Stimulated activated CD8-positive, alpha-beta memory T cell treated with anti-CD3 and anti-CD28 coated beads, Interleukin-15, amount 100 ng/mL, for 24 hours (primary cell): Measurements from ENCODE around the gene TSPAN31.
A peak's percentile ranks its signal among the peaks of the same experiment; 100 is the strongest.
"Not testable (repeated sequence)": the region's sequence is repeated elsewhere in the genome, so short reads cannot be mapped to it uniquely, and the experiment has no call there.

ENCODE experiments used
- DNase-seq: peaks from one replicate; pipeline ENCODE4 v3.0.0-alpha.2; 2020; ENCODE audit warnings: low read depth

The TSPAN31 gene

GRCh38 chr12:57767305-57767698, 22.5 kb downstream of the TSPAN31 start:
- DNase-seq: no peak

DNA sequence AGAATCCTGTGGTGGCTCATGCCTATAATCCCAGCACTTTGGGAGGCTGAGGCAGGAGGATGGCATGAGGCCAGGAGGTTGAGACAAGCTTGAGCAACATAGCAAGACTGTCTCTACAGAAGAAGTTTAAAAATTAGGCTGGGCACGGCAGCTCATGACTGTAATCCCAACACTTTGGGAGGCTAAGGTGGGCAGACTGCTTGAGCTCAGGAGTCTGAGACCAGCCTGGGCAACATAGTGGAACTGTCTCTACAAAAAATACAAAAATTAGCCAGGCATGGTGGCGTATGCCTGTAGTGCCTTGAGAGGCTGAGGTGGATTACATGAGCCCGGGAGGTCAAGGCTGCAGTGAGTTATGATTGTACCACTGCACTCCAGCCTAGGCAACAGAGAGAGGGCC, 23.0 kb downstream of the TSPAN31 start:
- no peak for DNase-seq

GRCh38 chr12:57769594-57769993, 24.8 kb downstream of the TSPAN31 start:
- DNase-seq: no peak

- no peak for DNase-seq
Measured at GRCh38 chr12:57770734-57771133, 25.9 kb downstream of the TSPAN31 start.

DNA sequence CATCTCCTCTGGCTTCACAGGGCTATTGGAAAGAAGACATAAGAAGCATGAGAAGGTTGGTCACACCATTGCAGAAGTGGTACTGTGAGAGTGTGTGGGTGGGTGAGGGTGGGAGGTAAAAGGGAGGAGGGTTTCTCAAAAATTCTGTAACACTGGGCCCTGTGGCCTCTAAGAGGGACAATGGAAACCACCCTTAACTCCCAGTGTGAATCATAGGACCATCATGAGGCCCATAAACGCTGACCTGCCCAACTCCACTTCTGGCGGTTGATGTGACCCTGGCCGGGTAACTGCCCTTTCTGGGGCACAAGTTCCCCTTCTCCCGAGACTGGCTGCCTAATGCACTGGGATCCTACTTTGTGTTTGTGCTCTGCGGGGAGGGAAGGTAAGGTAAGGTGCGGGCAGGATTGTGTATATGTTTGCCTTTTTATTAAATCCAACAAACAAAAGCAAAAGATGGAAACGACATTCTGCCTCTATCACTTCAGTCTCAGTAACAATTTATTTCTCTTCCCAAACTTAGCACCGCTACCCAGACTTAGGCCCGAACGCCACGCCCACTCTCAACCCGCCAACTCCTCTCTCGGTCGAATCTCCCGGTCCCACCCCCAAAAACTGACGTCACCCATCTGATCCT, 26.5 kb downstream of the TSPAN31 start:
- DNase-seq: no peak

GRCh38 chr12:57771873-57772428, 27.1 kb downstream of the TSPAN31 start, which contains the start of gene METTL1:
METTL1 (minus strand) TSS chr12:57772105; CDS start chr12:57772083, 22 bp downstream.
- peak; percentile 77 for DNase-seq

DNA sequence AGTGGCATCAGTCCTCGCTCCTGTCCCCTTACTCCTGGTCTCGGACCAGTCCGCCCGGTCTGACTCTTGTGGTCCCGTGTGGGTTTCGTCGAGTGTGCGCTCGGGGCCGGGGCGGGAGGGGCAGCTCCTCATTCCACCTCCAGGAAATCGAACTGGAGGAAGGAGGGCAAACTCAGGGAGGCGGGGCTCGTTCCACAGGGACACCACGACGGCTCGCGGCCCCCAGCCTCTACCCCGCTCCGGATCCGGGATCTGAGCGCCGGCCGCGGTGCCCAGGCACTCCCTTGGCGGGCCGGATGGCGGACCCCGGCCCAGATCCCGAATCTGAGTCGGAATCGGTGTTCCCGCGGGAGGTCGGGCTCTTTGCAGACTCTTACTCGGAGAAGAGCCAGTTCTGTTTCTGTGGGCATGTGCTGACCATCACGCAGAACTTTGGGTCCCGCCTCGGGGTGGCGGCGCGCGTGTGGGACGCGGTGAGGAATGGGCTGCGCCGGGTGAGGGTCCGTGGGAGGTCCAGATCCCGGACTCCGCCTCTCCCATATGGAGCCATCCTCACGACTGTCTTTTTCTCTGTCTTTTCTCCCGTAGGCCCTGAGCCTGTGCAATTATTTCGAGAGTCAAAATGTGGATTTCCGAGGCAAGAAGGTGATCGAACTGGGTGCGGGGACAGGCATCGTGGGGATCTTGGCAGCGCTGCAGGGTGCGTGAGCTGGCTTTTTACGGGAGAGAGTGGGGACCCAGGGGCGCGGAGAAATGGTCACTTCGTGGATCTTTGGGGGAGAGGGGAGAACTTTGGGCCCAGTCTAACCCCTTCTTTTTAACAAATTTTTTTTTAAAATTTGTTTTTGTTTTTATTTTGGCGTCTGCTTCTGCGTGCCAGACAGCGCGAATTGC, 27.8 kb downstream of the TSPAN31 start, which contains the start of gene EEF1AKMT3:
EEF1AKMT3 (plus strand) TSS at position 186 of the 894 bp plus-strand sequence; CDS start at position 297, 111 bp downstream.
- no peak for DNase-seq

- DNase-seq: not testable (repeated sequence)
Measured at GRCh38 chr12:57774634-57775033, 29.8 kb downstream of the TSPAN31 start.

GRCh38 chr12:57775044-57775443, 30.2 kb downstream of the TSPAN31 start:
- no peak for DNase-seq

- no peak for DNase-seq
Measured at GRCh38 chr12:57775563-57776246, 30.9 kb downstream of the TSPAN31 start.

DNA sequence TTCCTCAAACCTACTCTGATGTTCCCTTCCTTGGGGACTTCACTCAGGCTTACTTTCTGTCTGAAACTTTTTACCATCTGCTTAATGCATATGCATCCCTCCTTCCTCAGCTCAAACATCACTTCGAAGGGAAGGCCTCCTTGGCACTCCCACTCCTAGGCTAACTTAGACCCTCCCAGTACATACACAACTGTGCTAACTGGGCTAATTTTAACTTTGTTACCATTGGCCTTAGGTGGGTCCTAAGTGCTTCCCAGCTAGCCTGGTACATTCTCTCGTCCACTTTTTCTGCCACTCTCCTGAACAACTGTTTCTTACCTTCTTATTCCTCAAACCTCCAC, 31.4 kb downstream of the TSPAN31 start:
- DNase-seq: no peak

DNA sequence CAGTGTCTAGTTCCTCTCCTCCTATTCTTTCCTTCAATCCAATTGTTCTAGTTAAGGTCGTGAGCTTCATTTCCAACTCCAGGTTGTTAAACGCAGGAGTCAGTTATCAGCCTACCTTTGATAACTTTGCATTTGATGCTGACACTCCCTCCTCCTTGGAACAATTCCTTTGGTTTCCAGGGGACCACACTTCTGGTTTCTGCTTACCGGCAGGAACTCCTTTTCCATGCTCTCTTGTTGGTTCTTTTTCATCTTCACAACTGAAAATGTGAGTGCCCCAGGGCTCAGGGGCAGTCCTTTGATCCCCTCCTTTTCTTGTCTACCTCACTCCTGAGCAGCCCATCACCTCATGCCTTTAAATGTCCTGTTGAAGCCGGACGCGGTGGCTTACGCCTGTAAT, 32.5 kb downstream of the TSPAN31 start:
- no peak for DNase-seq

DNA sequence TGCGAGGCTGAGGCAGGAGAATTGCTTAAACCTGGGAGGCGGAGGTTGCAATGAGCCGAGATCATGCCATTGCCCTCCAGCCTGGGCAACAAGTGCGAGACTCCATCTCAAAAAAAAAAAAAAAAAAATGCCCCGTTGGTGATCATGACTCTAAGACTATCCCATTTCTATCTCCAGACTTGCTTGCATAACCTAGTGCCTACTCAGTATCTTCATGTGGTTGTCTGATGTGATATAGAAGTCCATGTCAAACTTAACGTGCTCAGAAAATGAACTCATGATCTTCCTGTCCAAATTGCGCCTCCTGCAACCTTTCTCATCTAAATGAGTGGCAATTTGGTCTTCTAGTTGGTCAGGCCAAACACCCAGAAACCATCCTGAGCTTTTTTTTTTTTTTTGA, 33.1 kb downstream of the TSPAN31 start:
- DNase-seq: no peak

DNA sequence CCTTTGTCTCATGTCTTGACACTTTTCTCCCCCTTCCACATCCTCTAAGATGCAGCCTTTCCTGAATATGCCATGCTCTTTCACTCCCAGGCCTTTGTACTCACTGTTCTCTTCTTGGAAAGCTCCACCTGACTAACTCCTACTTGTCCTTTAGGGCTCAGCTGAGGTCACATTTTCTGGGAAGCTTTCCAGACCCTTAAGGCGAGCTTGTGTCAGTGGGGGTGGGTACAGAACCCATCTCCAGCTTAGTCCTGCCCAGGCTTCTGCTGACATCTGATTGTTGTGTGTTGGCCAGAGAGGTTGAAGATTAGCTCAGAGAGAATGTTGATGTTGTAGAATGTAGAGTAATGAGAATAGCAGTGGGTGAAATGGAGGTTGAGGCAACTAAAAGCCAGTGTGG, 34.9 kb downstream of the TSPAN31 start:
- no peak for DNase-seq

DNA sequence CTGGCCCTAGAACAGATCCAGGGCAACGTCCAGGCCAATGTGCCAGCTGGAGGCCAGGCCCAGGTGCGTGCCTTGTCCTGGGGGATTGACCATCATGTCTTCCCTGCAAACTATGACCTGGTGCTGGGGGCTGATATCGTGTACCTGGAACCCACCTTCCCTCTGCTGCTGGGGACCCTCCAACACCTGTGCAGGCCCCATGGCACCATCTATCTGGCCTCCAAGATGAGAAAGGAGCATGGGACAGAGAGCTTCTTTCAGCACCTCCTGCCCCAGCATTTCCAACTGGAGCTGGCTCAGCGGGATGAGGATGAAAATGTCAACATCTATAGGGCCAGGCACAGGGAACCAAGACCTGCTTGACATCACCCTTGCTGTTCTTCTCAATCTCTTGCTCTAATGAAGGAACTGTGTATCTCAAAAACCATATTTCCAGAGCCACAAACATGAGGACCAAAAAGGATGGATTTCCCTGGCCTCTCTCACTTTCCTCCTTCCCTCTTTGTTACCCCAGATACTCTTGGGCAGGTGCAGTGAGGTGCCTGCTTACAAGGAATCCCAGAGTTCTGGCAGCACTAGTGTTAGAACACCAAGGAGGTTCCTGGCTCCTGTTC, 35.6 kb downstream of the TSPAN31 start:
- DNase-seq: no peak

- DNase-seq: no peak
Measured at GRCh38 chr12:57781244-57781643, 36.4 kb downstream of the TSPAN31 start.

DNA sequence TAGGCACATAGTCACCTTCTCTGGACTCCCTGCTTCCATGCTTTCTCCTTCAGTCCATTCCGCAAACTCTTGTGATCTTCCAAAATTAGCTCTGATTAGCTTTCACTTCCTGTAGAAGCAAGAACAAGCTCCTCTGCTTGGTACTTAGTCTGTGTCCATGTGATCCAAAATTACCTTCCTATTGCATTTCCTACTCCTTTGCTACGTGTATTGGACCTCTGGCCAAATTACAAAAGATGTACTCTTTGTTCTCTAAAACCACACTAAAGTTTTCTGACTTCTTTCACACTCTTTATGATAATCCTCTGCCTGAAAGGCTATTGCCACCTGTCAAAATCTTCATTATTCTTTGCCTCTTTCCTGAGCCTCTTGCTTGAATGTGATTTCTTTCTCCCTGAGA, 37.0 kb downstream of the TSPAN31 start:
- DNase-seq: no peak

GRCh38 chr12:57782243-57782607, 37.4 kb downstream of the TSPAN31 start:
- no peak for DNase-seq

DNA sequence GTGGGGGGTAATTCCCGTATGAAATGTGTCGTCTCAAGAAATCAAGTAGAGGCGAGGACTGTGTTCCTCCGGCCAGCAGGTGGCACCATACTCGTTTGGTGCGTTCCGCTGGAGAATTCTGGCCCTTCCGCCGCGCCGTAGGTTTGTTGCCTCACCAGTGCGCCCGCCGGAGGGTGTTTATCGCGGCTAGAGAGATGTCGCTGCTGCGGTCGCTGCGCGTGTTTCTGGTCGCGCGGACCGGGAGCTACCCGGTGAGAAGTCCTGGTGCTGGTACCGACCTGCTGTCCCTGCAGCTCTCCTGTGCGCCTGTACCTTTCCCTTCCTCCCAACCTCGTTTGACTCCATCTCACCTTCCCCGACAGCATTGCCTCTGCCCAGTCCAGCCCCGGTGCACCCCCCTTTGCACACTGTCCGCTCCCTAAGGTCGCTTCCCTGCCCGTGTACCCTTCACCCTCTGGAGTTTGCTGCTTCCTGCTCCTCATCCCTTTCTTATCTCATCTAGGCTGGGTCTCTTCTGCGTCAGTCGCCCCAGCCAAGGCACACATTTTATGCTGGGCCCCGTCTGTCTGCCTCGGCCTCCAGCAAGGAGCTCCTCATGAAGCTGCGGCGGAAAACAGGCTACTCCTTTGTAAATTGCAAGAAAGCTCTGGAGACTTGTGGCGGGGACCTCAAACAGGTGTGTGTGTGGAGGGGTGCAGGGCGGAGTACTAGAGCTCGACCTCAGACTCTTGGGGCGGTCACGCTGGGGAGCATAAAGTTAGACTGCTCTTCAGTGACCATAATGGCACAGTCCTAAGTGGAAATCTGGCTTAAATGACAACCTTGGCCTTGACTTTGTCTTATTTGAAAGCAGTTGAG, 38.0 kb downstream of the TSPAN31 start, which contains the start of gene TSFM:
TSFM (plus strand) TSS at position 180 of the 858 bp plus-strand sequence; CDS start at position 195, 15 bp downstream.
- DNase-seq: peak; percentile 93

DNA sequence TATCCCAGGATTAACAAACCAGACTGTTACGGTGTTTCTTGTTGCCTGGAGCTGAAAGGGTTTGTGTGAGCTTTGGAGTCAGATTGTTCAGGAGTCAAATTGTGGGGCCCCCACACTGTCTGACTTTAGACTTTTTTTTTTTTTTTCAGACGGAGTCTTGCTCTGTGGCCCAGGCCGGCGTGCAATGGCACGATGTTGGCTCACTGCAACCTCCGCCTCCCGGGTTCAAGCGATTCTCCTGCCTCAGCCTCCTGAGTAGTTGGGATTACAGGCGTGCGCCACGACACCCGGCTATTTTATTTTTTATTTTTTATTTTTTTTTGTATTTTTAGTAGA, 38.6 kb downstream of the TSPAN31 start:
- DNase-seq: no peak

- DNase-seq: no peak
Measured at GRCh38 chr12:57783861-57784260, 39.0 kb downstream of the TSPAN31 start.
